ENCODE data around the gene RFXANK.
"Not testable (repeated sequence)": the region's sequence is repeated elsewhere in the genome, so short reads cannot be mapped to it uniquely, and the experiment has no call there.

GRCh38 chr19:19148504-19148903, 43.6 kb upstream of the RFXANK start:
- TF ChIP-seq, protein P1, sequence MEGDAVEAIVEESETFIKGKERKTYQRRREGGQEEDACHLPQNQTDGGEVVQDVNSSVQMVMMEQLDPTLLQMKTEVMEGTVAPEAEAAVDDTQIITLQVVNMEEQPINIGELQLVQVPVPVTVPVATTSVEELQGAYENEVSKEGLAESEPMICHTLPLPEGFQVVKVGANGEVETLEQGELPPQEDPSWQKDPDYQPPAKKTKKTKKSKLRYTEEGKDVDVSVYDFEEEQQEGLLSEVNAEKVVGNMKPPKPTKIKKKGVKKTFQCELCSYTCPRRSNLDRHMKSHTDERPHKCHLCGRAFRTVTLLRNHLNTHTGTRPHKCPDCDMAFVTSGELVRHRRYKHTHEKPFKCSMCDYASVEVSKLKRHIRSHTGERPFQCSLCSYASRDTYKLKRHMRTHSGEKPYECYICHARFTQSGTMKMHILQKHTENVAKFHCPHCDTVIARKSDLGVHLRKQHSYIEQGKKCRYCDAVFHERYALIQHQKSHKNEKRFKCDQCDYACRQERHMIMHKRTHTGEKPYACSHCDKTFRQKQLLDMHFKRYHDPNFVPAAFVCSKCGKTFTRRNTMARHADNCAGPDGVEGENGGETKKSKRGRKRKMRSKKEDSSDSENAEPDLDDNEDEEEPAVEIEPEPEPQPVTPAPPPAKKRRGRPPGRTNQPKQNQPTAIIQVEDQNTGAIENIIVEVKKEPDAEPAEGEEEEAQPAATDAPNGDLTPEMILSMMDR (IDR thresholded peaks at IDR 0.05), result not testable (repeated sequence)
- not testable (repeated sequence) for TF ChIP-seq POLR2A (IDR thresholded peaks at IDR 0.05)

Measured in right lobe of liver (tissue), 4 donors.